ENCODE measurements around the gene NEGR1.

NEGR1 gene

GRCh38 chr1:71921935-71922559 is 360.3 kb downstream of the NEGR1 start:
- DNase-seq (ENCODE audit: low read depth), result no peak
- no peak overlapping the region for H3K4me3 ChIP-seq (replicated peaks; ENCODE audit: low read depth, low read length)
- TF ChIP-seq, protein P1, sequence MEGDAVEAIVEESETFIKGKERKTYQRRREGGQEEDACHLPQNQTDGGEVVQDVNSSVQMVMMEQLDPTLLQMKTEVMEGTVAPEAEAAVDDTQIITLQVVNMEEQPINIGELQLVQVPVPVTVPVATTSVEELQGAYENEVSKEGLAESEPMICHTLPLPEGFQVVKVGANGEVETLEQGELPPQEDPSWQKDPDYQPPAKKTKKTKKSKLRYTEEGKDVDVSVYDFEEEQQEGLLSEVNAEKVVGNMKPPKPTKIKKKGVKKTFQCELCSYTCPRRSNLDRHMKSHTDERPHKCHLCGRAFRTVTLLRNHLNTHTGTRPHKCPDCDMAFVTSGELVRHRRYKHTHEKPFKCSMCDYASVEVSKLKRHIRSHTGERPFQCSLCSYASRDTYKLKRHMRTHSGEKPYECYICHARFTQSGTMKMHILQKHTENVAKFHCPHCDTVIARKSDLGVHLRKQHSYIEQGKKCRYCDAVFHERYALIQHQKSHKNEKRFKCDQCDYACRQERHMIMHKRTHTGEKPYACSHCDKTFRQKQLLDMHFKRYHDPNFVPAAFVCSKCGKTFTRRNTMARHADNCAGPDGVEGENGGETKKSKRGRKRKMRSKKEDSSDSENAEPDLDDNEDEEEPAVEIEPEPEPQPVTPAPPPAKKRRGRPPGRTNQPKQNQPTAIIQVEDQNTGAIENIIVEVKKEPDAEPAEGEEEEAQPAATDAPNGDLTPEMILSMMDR (IDR thresholded peaks at IDR 0.05; ENCODE audit: low read length, missing control alignments), result no peak

- DNase-seq (ENCODE audit: low read depth), result no peak
- no peak overlapping the region for H3K4me3 ChIP-seq (replicated peaks; ENCODE audit: low read depth, low read length)
- TF ChIP-seq, protein P1 (IDR thresholded peaks at IDR 0.05; ENCODE audit: low read length, missing control alignments), result no peak
Measured at GRCh38 chr1:71921204-71921603, 361.1 kb downstream of the NEGR1 start.

GRCh38 chr1:71920556-71920955 is 361.8 kb downstream of the NEGR1 start:
- TF ChIP-seq, protein P1 (IDR thresholded peaks at IDR 0.05; ENCODE audit: low read length, missing control alignments), result no peak
- H3K4me3 ChIP-seq (replicated peaks; ENCODE audit: low read depth, low read length), result no peak overlapping the region
- DNase-seq (ENCODE audit: low read depth), result no peak

- DNase-seq (ENCODE audit: low read depth), result no peak
Measured at GRCh38 chr1:71919811-71920509, 362.4 kb downstream of the NEGR1 start.

GRCh38 chr1:71918630-71919029 is 363.7 kb downstream of the NEGR1 start:
- no peak for DNase-seq (ENCODE audit: low read depth)
- TF ChIP-seq, protein P1 (IDR thresholded peaks at IDR 0.05; ENCODE audit: low read length, missing control alignments), result no peak

More at GRCh38 chr1:71919811-71920509, 362.4 kb downstream of the NEGR1 start:
- H3K4me3 ChIP-seq (replicated peaks; ENCODE audit: low read depth, low read length), result no peak overlapping the region
- TF ChIP-seq, protein P1 (IDR thresholded peaks at IDR 0.05; ENCODE audit: low read length, missing control alignments), result no peak

GRCh38 chr1:71916894-71917293 is 365.4 kb downstream of the NEGR1 start:
- no peak for DNase-seq (ENCODE audit: low read depth)
- TF ChIP-seq, protein P1 (IDR thresholded peaks at IDR 0.05; ENCODE audit: low read length, missing control alignments), result no peak
- no peak overlapping the region for H3K4me3 ChIP-seq (replicated peaks; ENCODE audit: low read depth, low read length)

More at GRCh38 chr1:71918630-71919029, 363.7 kb downstream of the NEGR1 start:
- H3K4me3 ChIP-seq (replicated peaks; ENCODE audit: low read depth, low read length), result no peak overlapping the region
